Panc1 (cell line): ENCODE results near the gene GALNT14.

Experiments used
- CTCF ChIP-seq: fragments of 450-650 bp; IDR thresholded peaks from 2 replicates; pipeline ENCODE4 v1.5.1; 2017; ENCODE audit warnings: mild to moderate bottlenecking
- POLR2AphosphoS5 ChIP-seq: IDR thresholded peaks from 2 replicates; pipeline ENCODE4 v1.6.1; 2012; ENCODE audit warnings: mild to moderate bottlenecking, low read depth, low read length, moderate library complexity
- SIN3A ChIP-seq: IDR thresholded peaks from 2 replicates; pipeline ENCODE4 v1.6.1; 2012; ENCODE audit warnings: low read depth, mild to moderate bottlenecking, low read length, moderate library complexity, borderline replicate concordance; ENCODE audit not compliant: insufficient read depth

DNA sequence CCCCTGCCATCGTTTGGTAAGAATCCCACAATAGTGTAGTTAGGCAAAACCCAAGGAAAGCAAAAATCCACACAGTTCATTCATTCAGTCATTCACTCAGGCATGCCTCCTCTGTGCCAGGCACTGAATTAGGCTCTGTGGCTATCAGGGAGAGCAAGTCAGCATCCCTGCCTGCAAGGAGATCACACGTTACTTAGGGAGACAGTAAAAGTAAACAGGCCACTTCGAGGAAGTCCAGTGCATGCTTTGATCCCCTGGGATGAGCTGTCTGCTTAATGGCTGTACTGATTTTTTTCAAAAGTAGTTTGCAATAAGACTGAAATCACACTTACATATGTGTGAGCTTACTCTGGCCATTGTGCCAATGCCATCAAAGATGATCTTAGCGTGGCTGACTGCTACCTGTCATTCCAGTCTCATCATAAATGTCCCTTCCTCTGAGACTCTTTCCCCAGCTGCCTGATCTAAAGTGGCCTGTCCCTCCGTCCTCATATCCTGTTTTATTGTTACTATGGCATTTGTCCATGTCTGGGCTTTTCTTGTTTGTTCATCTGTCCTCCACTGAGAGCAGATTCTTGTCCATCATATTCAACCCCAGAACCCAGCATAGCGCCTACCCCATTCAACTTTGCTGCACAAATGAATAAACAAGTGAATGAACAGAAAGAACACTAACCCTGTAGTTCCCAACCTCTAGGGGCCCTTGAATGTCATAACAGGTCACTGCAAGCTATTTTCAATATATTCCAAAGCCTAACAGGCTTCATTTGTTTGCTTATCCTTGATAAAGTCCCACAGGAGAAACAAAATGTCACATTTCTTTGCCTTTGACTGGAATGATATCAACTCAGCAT is 84.1 kb downstream of the GALNT14 start:
- TF ChIP-seq POLR2AphosphoS5 (no peak), CTCF (no peak), SIN3A (no peak)
